ENCODE measurements around the gene CES2.

The CES2 gene

GRCh38 chr16:66950437-66950836 is 15.1 kb downstream of the CES2 start:
- Histone ChIP-seq H3K27me3 (ENCODE audit: insufficient read depth, low read length, poor library complexity) (peaks cover 13% of the 10 kb centered on the region), H3K4me2 (ENCODE audit: insufficient read depth, low read length) (no peak overlapping the region), H3K4me1 (ENCODE audit: insufficient read depth, low read length) (peaks cover 12% of the 10 kb centered on the region), H2AFZ (ENCODE audit: low read depth, low read length) (no peak overlapping the region), H3K4me3 (ENCODE audit: low read depth in 1 of 2, low read length in 2 of 2) (no peak overlapping the region), H3K9me3 (ENCODE audit: insufficient read depth, low read length, severe bottlenecking) (no peaks in the 10 kb centered on the region), H3K27ac (ENCODE audit: low read length) (no peak overlapping the region), H3K9ac (ENCODE audit: low read depth, low read length) (no peak overlapping the region), H3K79me2 (ENCODE audit: insufficient read depth, low read length) (no peaks in the 10 kb centered on the region), H3K36me3 (ENCODE audit: insufficient read depth, low read length) (no peaks in the 10 kb centered on the region), H4K20me1 (ENCODE audit: insufficient read depth, low read length) (0 out of 2 replicates have a peak, but pooled peaks cover 3% of the 10 kb centered on the region)
- ATAC-seq (ENCODE audit: insufficient read depth, low read depth) (no peak), DNase-seq (no peak)
- TF ChIP-seq EZH2 (IDR thresholded peaks at IDR 0.05; ENCODE audit: borderline replicate concordance, low read depth, low read length, severe bottlenecking) (no peak), CTCF (IDR thresholded peaks at IDR 0.05; ENCODE audit: borderline replicate concordance, extremely low read depth, low read length, poor library complexity, severe bottlenecking) (no peak)

GRCh38 chr16:66950971-66951790 is 15.9 kb downstream of the CES2 start:
- H3K9me3 ChIP-seq (ENCODE audit: insufficient read depth, low read length, severe bottlenecking), result no peaks in the 10 kb centered on the region
- ATAC-seq (ENCODE audit: insufficient read depth, low read depth) (no peak), DNase-seq (no peak)
- no peak overlapping the region for H3K27ac ChIP-seq (ENCODE audit: low read length)
- 0 out of 2 replicates have a peak, but pooled peaks cover 3% of the 10 kb centered on the region for H4K20me1 ChIP-seq (ENCODE audit: insufficient read depth, low read length)
- no peaks in the 10 kb centered on the region for H3K36me3 ChIP-seq (ENCODE audit: insufficient read depth, low read length)
- H3K4me3 ChIP-seq (ENCODE audit: low read depth in 1 of 2, low read length in 2 of 2), result no peak overlapping the region
- TF ChIP-seq EZH2 (IDR thresholded peaks at IDR 0.05; ENCODE audit: borderline replicate concordance, low read depth, low read length, severe bottlenecking), result no peak
- TF ChIP-seq CTCF (IDR thresholded peaks at IDR 0.05; ENCODE audit: borderline replicate concordance, extremely low read depth, low read length, poor library complexity, severe bottlenecking), result no peak
- peaks cover 12% of the 10 kb centered on the region for H3K4me1 ChIP-seq (ENCODE audit: insufficient read depth, low read length)
- no peak overlapping the region for H3K9ac ChIP-seq (ENCODE audit: low read depth, low read length)
- peaks cover 13% of the 10 kb centered on the region for H3K27me3 ChIP-seq (ENCODE audit: insufficient read depth, low read length, poor library complexity)
- no peaks in the 10 kb centered on the region for H3K79me2 ChIP-seq (ENCODE audit: insufficient read depth, low read length)
- H3K4me2 ChIP-seq (ENCODE audit: insufficient read depth, low read length), result no peak overlapping the region
- H2AFZ ChIP-seq (ENCODE audit: low read depth, low read length), result no peak overlapping the region

GRCh38 chr16:66952430-66953110 is 17.3 kb downstream of the CES2 start:
- no peak for DNase-seq

More at GRCh38 chr16:66952430-66953110, 17.3 kb downstream of the CES2 start:
- no peak overlapping the region for H3K9ac ChIP-seq (ENCODE audit: low read depth, low read length)
- H3K79me2 ChIP-seq (ENCODE audit: insufficient read depth, low read length), result no peaks in the 10 kb centered on the region
- H4K20me1 ChIP-seq (ENCODE audit: insufficient read depth, low read length), result no peaks in the 10 kb centered on the region
- H3K27me3 ChIP-seq (ENCODE audit: insufficient read depth, low read length, poor library complexity), result peaks cover 13% of the 10 kb centered on the region
- H3K4me3 ChIP-seq (ENCODE audit: low read depth in 1 of 2, low read length in 2 of 2), result no peak overlapping the region
- H3K4me1 ChIP-seq (ENCODE audit: insufficient read depth, low read length), result peaks cover 10% of the 10 kb centered on the region
- H3K36me3 ChIP-seq (ENCODE audit: insufficient read depth, low read length), result no peaks in the 10 kb centered on the region
- H3K4me2 ChIP-seq (ENCODE audit: insufficient read depth, low read length), result no peak overlapping the region
- no peak overlapping the region for H2AFZ ChIP-seq (ENCODE audit: low read depth, low read length)
- no peak overlapping the region for H3K27ac ChIP-seq (ENCODE audit: low read length)
- TF ChIP-seq EZH2 (IDR thresholded peaks at IDR 0.05; ENCODE audit: borderline replicate concordance, low read depth, low read length, severe bottlenecking), result no peak
- no peak for TF ChIP-seq CTCF (IDR thresholded peaks at IDR 0.05; ENCODE audit: borderline replicate concordance, extremely low read depth, low read length, poor library complexity, severe bottlenecking)
- no peak for ATAC-seq (ENCODE audit: insufficient read depth, low read depth)
- no peaks in the 10 kb centered on the region for H3K9me3 ChIP-seq (ENCODE audit: insufficient read depth, low read length, severe bottlenecking)
